Naive thymus-derived CD4-positive, alpha-beta T cell (primary cell): ENCODE data around the gene SPON1. TPM values are rescaled to one million over a fixed set of nuclear protein-coding genes. Genes with fewer than 3 reads are reported as not detected.

Experiments
- ATAC-seq: fragments of 150-1000 bp; cut with Tn5 transposase; 2 replicates; pipeline ENCODE4 v1.10.0; 2021; ENCODE audit warnings: mild to moderate bottlenecking, moderate library complexity
- CTCF ChIA-PET: fragments of 350-600 bp; sonication (Branson Sonifier 250); formaldehyde crosslinking; loops from one replicate; lab custom pipeline; 2021; ENCODE audit warnings: antibody characterized with exemption; lab: Charles Lee
- POLR2A ChIA-PET: fragments of 350-600 bp; sonication (Branson Sonifier 250); formaldehyde crosslinking; loops from one replicate; lab custom pipeline; 2021; ENCODE audit warnings: antibody characterized with exemption, inconsistent platforms; lab: Charles Lee
- DNase-seq, 9 donors: peaks; one replicate each; pipeline versions ENCODE4 v3.0.0 to v3.0.0-alpha.2; 2020 to 2022; ENCODE audit warnings: mixed read lengths in 1 of 9
- H3K27ac ChIP-seq: one replicate; pipeline ENCODE4 v1.7.0; 2013; ENCODE audit warnings: mild to moderate bottlenecking, low read depth, low read length, moderate library complexity
- H3K27me3 ChIP-seq, 2 donors: one replicate each; pipeline ENCODE4 v1.7.0; 2013; ENCODE audit warnings: low read length in 2 of 2, mild to moderate bottlenecking in 2 of 2, moderate library complexity in 2 of 2; ENCODE audit not compliant: control insufficient read depth in 2 of 2, insufficient read depth in 2 of 2
- H3K36me3 ChIP-seq, 3 experiments: 1 replicate in 2 of 3; 2 replicates in 1 of 3; pipeline ENCODE4 v1.7.0; 2013; ENCODE audit warnings: low read length in 3 of 3, mild to moderate bottlenecking in 3 of 3, moderate library complexity in 1 of 3; ENCODE audit not compliant: insufficient read depth in 3 of 3, control insufficient read depth in 2 of 3
- H3K4me1 ChIP-seq, 2 donors: one replicate each; pipeline ENCODE4 v1.7.0; 2013; ENCODE audit warnings: low read length in 2 of 2, mild to moderate bottlenecking in 2 of 2, moderate library complexity in 1 of 2; ENCODE audit not compliant: control insufficient read depth in 2 of 2, insufficient read depth in 2 of 2
- H3K4me3 ChIP-seq: 2 replicates; pipeline ENCODE4 v1.7.0; 2013; ENCODE audit warnings: mild to moderate bottlenecking, low read length
- H3K9me3 ChIP-seq, 3 experiments: 1 replicate in 2 of 3; 2 replicates in 1 of 3; pipeline ENCODE4 v1.7.0; 2013; ENCODE audit warnings: low read length in 3 of 3; ENCODE audit not compliant: control insufficient read depth in 2 of 3
- H3K27ac Mint-ChIP-seq, 9 donors: one replicate each; pipeline ENCODE4 v1.8.0; 2020 to 2022; ENCODE audit warnings: mixed read lengths in 9 of 9, mild to moderate bottlenecking in 8 of 9, moderate library complexity in 5 of 9, inconsistent platforms in 2 of 9
- H3K27me3 Mint-ChIP-seq, 5 donors: one replicate each; pipeline ENCODE4 v1.8.0; 2021 to 2022; ENCODE audit warnings: mixed read lengths in 5 of 5, mild to moderate bottlenecking in 1 of 5
- H3K36me3 Mint-ChIP-seq, 5 donors: one replicate each; pipeline ENCODE4 v1.8.0; 2020 to 2022; ENCODE audit warnings: mixed read lengths in 5 of 5, mild to moderate bottlenecking in 3 of 5, inconsistent platforms in 1 of 5
- H3K4me1 Mint-ChIP-seq, 7 donors: one replicate each; pipeline ENCODE4 v1.8.0; 2020 to 2022; ENCODE audit warnings: mixed read lengths in 7 of 7, mild to moderate bottlenecking in 3 of 7, inconsistent platforms in 1 of 7
- H3K4me3 Mint-ChIP-seq, 10 donors: one replicate each; pipeline ENCODE4 v1.8.0; 2020 to 2022; ENCODE audit warnings: mild to moderate bottlenecking in 10 of 10, mixed read lengths in 10 of 10, moderate library complexity in 6 of 10, inconsistent platforms in 2 of 10
- H3K9me3 Mint-ChIP-seq, 11 donors: one replicate each; pipeline ENCODE4 v1.8.0; 2020 to 2022; ENCODE audit warnings: mixed read lengths in 11 of 11, mild to moderate bottlenecking in 4 of 11, inconsistent platforms in 1 of 11, moderate library complexity in 1 of 11
- intact Hi-C, 2 donors: fragments of 100-400 bp; cut with micrococcal nuclease; formaldehyde crosslinking; loops; one replicate each; pipeline ENCODE4 v1.15.1; 2023
- polyA plus RNA-seq, 2 donors: library from polyadenylated mRNA; unstranded; fragments of 300-500 nt; fragmentation: Illumina TruSeq; gene quantifications; one replicate each; pipeline ENCODE4 v1.2.3, GENCODE V29; 2021
- total RNA-seq, 6 experiments: library from RNA in 5 of 6; stranded (reverse) in 5 of 6; gene quantifications; 1 replicate in 5 of 6; 2 replicates in 1 of 6; pipeline ENCODE4 v1.2.3 and lab custom pipeline; 2021 to 2026

SPON1 gene
- total and polyA plus RNA-seq, 7 experiments from 2014 or later: 0.35 to 20.8 (median 1.6) TPM

- Histone ChIP-seq H3K27ac (no peak overlapping the region), H3K36me3 (no peaks in the 10 kb centered on the region), H3K9me3 (no peaks in the 10 kb centered on the region), H3K4me3 (no peak overlapping the region), H3K4me1 (no peaks in the 10 kb centered on the region), H3K27me3 (no peaks in the 10 kb centered on the region)
- ChIA-PET POLR2A (interaction anchor here (0.6 kb wide), 1 partner anchor 229 kb away, joined by 4 read pairs; no protein-coding TSS in a partner anchor), CTCF (no interaction called here)
- no peaks in the 10 kb centered on the region for H3K4me1 Mint-ChIP-seq
- no peak overlapping the region for H3K4me3 Mint-ChIP-seq
- peak overlapping the region in 1 of 9 donors; percentile 27 for H3K27ac Mint-ChIP-seq
- intact Hi-C loops: no loop called here
- peaks cover 0 to 5% (median 0%) of the 10 kb centered on the region in 11 donors for H3K9me3 Mint-ChIP-seq
- peaks cover 0 to 26% (median 2%) of the 10 kb centered on the region in 5 donors for H3K36me3 Mint-ChIP-seq
- ATAC-seq (no peak), DNase-seq (no peak)
- H3K27me3 Mint-ChIP-seq: peaks cover 0 to 4% (median 0%) of the 10 kb centered on the region in 5 donors
Observed at GRCh38 chr11:14258221-14258935, 295.9 kb downstream of the SPON1 start.

DNA sequence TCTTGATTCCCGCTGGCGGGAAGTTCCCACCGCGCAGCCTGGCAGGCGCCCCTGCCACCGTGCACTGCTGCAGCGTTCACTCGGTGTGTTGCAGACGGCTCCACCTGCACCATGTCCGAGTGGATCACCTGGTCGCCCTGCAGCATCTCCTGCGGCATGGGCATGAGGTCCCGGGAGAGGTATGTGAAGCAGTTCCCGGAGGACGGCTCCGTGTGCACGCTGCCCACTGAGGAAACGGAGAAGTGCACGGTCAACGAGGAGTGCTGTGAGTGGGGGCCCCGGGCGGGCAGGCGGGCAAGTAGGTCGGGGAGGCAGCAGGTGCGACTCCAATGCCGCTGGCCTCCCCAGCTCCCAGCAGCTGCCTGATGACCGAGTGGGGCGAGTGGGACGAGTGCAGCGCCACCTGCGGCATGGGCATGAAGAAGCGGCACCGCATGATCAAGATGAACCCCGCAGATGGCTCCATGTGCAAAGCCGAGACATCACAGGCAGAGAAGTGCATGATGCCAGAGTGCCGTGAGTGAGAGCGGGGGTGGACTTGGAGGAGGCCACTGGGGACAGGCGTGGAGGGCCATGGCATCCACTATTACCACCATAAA lies 296.8 kb downstream of the SPON1 start:
- no peaks in the 10 kb centered on the region for H3K9me3 ChIP-seq
- no peaks in the 10 kb centered on the region for H3K4me1 ChIP-seq
- no peaks in the 10 kb centered on the region for H3K36me3 ChIP-seq
- H3K27me3 ChIP-seq: no peaks in the 10 kb centered on the region
- intact Hi-C loops: no loop called here
- DNase-seq: no peak
- H3K27ac ChIP-seq: no peak overlapping the region
- ATAC-seq: no peak
- CTCF ChIA-PET: no interaction called here
- POLR2A ChIA-PET: no interaction called here
- H3K27me3 Mint-ChIP-seq: peaks cover 0 to 4% (median 0%) of the 10 kb centered on the region in 5 donors
- H3K27ac Mint-ChIP-seq: no peak overlapping the region
- no peak overlapping the region for H3K4me3 ChIP-seq
- peaks cover 0 to 29% (median 7%) of the 10 kb centered on the region in 5 donors for H3K36me3 Mint-ChIP-seq
- peaks cover 0 to 5% (median 0%) of the 10 kb centered on the region in 11 donors for H3K9me3 Mint-ChIP-seq
- no peak overlapping the region for H3K4me3 Mint-ChIP-seq
- H3K4me1 Mint-ChIP-seq: no peaks in the 10 kb centered on the region

DNA sequence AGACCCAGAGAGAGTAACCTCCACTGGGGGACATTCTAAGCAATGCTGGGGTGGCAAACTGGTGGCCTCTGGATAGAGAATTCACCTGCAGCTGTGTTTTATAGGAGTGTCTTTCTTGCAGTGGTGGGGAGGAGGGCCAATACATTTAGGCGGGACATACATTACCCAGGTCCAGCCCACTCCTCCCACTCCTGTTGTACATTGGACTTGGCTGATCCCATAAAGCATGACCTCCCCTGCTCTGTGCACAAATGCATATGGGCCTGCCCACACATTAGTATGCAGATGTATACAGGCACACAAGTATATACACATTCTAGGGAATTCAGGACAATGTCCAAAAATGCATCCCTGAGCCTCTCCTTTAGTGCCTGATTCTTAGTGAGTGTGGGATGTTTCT lies 297.4 kb downstream of the SPON1 start:
- H3K9me3 ChIP-seq: no peaks in the 10 kb centered on the region
- Mint-ChIP-seq H3K27me3 (no peaks in the 10 kb centered on the region), H3K9me3 (peaks cover 0 to 7% (median 0%) of the 10 kb centered on the region in 11 donors), H3K4me3 (peak overlapping the region in 1 of 10 donors; percentile 49), H3K36me3 (peaks cover 0 to 34% (median 13%) of the 10 kb centered on the region in 5 donors), H3K4me1 (no peaks in the 10 kb centered on the region), H3K27ac (no peak overlapping the region)
- ChIA-PET POLR2A (no interaction called here), CTCF (no interaction called here)
- no peaks in the 10 kb centered on the region for H3K4me1 ChIP-seq
- H3K36me3 ChIP-seq: no peaks in the 10 kb centered on the region
- H3K27me3 ChIP-seq: no peaks in the 10 kb centered on the region
- intact Hi-C loops: no loop called here
- no peak overlapping the region for H3K27ac ChIP-seq
- DNase-seq (no peak), ATAC-seq (no peak)
- H3K4me3 ChIP-seq: no peak overlapping the region

DNA sequence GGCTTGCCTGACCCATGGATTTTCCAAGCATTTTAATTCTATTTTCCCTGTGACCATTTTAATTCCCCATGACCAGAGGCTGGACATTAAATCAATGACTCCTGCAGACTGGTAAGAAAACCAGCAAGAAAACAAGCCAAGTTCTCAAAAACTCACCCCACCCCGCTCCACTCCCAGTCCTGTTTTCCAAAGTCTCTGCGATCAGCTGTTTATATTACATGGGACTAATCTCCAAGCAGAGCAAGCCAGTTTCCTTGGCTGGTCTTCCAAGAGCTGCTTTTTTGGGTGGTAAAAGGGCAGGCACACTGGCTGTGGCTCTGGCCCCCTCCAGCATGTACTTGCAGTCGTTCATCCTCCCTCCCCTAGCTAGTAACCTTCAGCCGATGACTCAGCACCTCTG lies 298.5 kb downstream of the SPON1 start:
- H3K36me3 Mint-ChIP-seq: peaks cover 0 to 45% (median 24%) of the 10 kb centered on the region in 5 donors
- POLR2A ChIA-PET: no interaction called here

DNA sequence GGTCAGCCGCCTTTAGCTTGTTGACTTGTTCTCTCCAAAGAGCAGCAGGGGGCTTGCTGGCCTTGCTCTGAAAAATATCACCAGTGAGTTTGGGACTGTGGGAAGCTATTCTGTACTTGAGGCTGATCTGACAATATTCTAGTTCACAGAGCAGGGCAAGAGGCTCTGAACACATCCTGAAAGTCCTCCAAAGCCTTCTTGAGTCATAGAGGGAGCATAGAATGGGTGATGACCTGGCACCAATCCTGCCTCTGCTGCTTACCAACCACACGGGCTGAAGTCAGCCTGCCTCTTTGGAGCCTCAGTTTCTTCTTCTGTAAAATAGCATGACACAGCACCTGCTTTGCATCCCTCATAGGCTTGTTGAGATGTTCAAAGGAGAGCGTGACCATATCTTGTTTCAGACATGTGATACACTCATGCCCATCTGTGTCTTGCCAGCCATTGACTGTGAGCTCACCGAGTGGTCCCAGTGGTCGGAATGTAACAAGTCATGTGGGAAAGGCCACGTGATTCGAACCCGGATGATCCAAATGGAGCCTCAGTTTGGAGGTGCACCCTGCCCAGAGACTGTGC lies 299.8 kb downstream of the SPON1 start:
- H3K36me3 Mint-ChIP-seq: peaks cover 0 to 43% (median 35%) of the 10 kb centered on the region in 5 donors
- no peaks in the 10 kb centered on the region for H3K4me1 Mint-ChIP-seq
- ChIA-PET POLR2A (interaction anchor here (0.7 kb wide), 1 partner anchor 10 kb away, joined by 4 read pairs; no protein-coding TSS in a partner anchor), CTCF (interaction anchor here (0.9 to 1.7 kb wide), 2 partner anchors 50 to 489 kb away, joined by 3 to 4 read pairs; no protein-coding TSS in a partner anchor)
- no peaks in the 10 kb centered on the region for H3K4me1 ChIP-seq
- peaks cover 0 to 10% (median 0%) of the 10 kb centered on the region in 11 donors for H3K9me3 Mint-ChIP-seq
- ATAC-seq: no peak
- H3K36me3 ChIP-seq: no peaks in the 10 kb centered on the region
- H3K4me3 Mint-ChIP-seq: no peak overlapping the region
- no peak for DNase-seq
- H3K27ac Mint-ChIP-seq: peak overlapping the region in 1 of 9 donors; percentile 7
- no peak overlapping the region for H3K27ac ChIP-seq
- H3K9me3 ChIP-seq: no peaks in the 10 kb centered on the region
- intact Hi-C loops: no loop called here
- H3K27me3 ChIP-seq: no peaks in the 10 kb centered on the region
- H3K27me3 Mint-ChIP-seq: no peaks in the 10 kb centered on the region
- H3K4me3 ChIP-seq: no peak overlapping the region

More for the DNA sequence above, 298.5 kb downstream of the SPON1 start:
- CTCF ChIA-PET: interaction anchor here (0.6 to 1.7 kb wide), 2 partner anchors 46 to 488 kb away, joined by 3 to 4 read pairs; no protein-coding TSS in a partner anchor
- H3K27ac Mint-ChIP-seq: peak overlapping the region in 1 of 9 donors; percentile 40
- Histone ChIP-seq H3K36me3 (no peaks in the 10 kb centered on the region), H3K27ac (no peak overlapping the region), H3K4me1 (no peaks in the 10 kb centered on the region), H3K9me3 (no peaks in the 10 kb centered on the region), H3K27me3 (no peaks in the 10 kb centered on the region), H3K4me3 (no peak overlapping the region)
- H3K27me3 Mint-ChIP-seq: no peaks in the 10 kb centered on the region
- no peak overlapping the region for H3K4me3 Mint-ChIP-seq
- H3K9me3 Mint-ChIP-seq: peaks cover 0 to 10% (median 0%) of the 10 kb centered on the region in 11 donors
- intact Hi-C loops: no loop called here
- no peaks in the 10 kb centered on the region for H3K4me1 Mint-ChIP-seq
- ATAC-seq (no peak), DNase-seq (no peak)

DNA sequence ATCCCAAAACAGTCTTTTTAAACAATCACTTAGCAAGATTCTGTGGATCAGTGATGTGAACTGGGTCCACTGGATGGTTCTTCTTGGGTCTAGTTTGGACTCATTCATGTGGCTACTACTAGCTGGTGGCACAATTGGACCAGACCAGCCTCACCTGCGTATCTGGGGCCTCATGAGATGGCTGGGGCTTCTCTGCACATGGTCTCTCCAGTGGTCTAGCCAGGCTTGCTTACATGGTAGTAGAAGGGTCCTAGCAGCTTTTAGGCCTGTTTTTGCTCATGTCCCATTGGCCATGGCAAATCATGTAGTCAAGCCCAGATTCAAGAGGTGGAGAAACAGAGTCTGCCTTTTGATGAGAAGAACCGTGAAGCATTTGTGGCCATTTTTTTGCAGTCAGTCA lies 302.4 kb downstream of the SPON1 start:
- Histone ChIP-seq H3K4me1 (peaks cover 0 to 2% of the 10 kb centered on the region in 2 donors), H3K36me3 (no peaks in the 10 kb centered on the region), H3K27me3 (no peaks in the 10 kb centered on the region), H3K9me3 (no peaks in the 10 kb centered on the region), H3K27ac (no peak overlapping the region), H3K4me3 (no peak overlapping the region)
- DNase-seq: no peak
- H3K27me3 Mint-ChIP-seq: no peaks in the 10 kb centered on the region
- peaks cover 0 to 6% (median 3%) of the 10 kb centered on the region in 7 donors for H3K4me1 Mint-ChIP-seq
- ATAC-seq: no peak
- CTCF ChIA-PET: no interaction called here
- peaks cover 0 to 10% (median 0%) of the 10 kb centered on the region in 11 donors for H3K9me3 Mint-ChIP-seq
- intact Hi-C loops: no loop called here
- POLR2A ChIA-PET: interaction anchor here (0.5 to 1.7 kb wide), 2 partner anchors 16 to 239 kb away, joined by 3 to 5 read pairs; no protein-coding TSS in a partner anchor
- H3K4me3 Mint-ChIP-seq: no peak overlapping the region
- H3K36me3 Mint-ChIP-seq: peaks cover 0 to 45% (median 41%) of the 10 kb centered on the region in 5 donors
- H3K27ac Mint-ChIP-seq: no peak overlapping the region
